NCI-H1048 (cell line): ENCODE data around the gene ACE.

Experiments
- DNase-seq: peaks from one replicate; lab custom pipeline; 2025; lab: John Stamatoyannopoulos, UW

Gene ACE

GRCh38 chr17:63476854-63477479 is at the start of gene ACE:
Gene ACE (plus strand): TSS chr17:63477061. CDS start chr17:63477095, 34 bp downstream.
- no peak for DNase-seq

- DNase-seq, result no peak
These were observed 47.1 kb upstream of the ACE start for GRCh38 chr17:63429766-63430165.

GRCh38 chr17:63430223-63430622 is 46.6 kb upstream of the ACE start:
- DNase-seq, result no peak

GRCh38 chr17:63431618-63431938 is 45.3 kb upstream of the ACE start:
- no peak for DNase-seq

GRCh38 chr17:63431939-63432804 is 44.7 kb upstream of the ACE start:
- DNase-seq, result no peak

GRCh38 chr17:63433746-63434591 is 42.9 kb upstream of the ACE start:
- DNase-seq, result no peak

GRCh38 chr17:63434951-63435571 is 41.8 kb upstream of the ACE start:
- no peak for DNase-seq

GRCh38 chr17:63435681-63436522 is 41.0 kb upstream of the ACE start:
- no peak for DNase-seq

GRCh38 chr17:63436523-63437110 is 40.2 kb upstream of the ACE start:
- no peak for DNase-seq

GRCh38 chr17:63437287-63438091 is 39.4 kb upstream of the ACE start:
- no peak for DNase-seq

GRCh38 chr17:63438092-63439051 is 38.5 kb upstream of the ACE start:
- DNase-seq, result no peak

- DNase-seq, result no peak
These were observed 37.2 kb upstream of the ACE start for GRCh38 chr17:63439687-63440086.

GRCh38 chr17:63440127-63440769 is 36.6 kb upstream of the ACE start:
- no peak for DNase-seq

GRCh38 chr17:63440770-63441335 is 36.0 kb upstream of the ACE start:
- no peak for DNase-seq

- DNase-seq, result no peak
These were observed 35.2 kb upstream of the ACE start for GRCh38 chr17:63441654-63442053.

- DNase-seq, result no peak
These were observed 34.8 kb upstream of the ACE start for GRCh38 chr17:63442074-63442473.

- DNase-seq, result no peak
These were observed 34.3 kb upstream of the ACE start for GRCh38 chr17:63442549-63443035.

- no peak for DNase-seq
These were observed 33.8 kb upstream of the ACE start for GRCh38 chr17:63443053-63443452.
